H1 (cell line): ENCODE data around the gene SRRM3. TPM values are rescaled to one million over a fixed set of nuclear protein-coding genes. Genes with fewer than 3 reads are reported as not detected.

Experiments
- CTCF ChIA-PET: fragments of 300-600 bp; sonication (Branson Sonifier 250); formaldehyde crosslinking; loops from one replicate; lab custom pipeline; 2021; ENCODE audit not compliant: partially characterized antibody; lab: Charles Lee
- POLR2A ChIA-PET: fragments of 300-600 bp; sonication (Branson Sonifier 250); formaldehyde crosslinking; loops from one replicate; lab custom pipeline; 2021; ENCODE audit warnings: inconsistent platforms; ENCODE audit not compliant: partially characterized antibody; lab: Charles Lee
- DNase-seq, 2 experiments: peaks; one replicate each; pipeline versions ENCODE4 v3.0.0 to v3.0.0-alpha.2; 2010 to 2022; ENCODE audit warnings: low spot score in 2 of 2, low read depth in 1 of 2, mixed read lengths in 1 of 2
- FAIRE-seq: peaks from 2 replicates; lab custom pipeline; 2011; peaks lifted over from hg19 to GRCh38; lab: Jason Lieb, UNC
- H2AFZ ChIP-seq: 2 replicates; pipeline ENCODE4 v1.8.1; 2012; ENCODE audit warnings: low read length, inconsistent platforms
- H2AK5ac ChIP-seq: 2 replicates; pipeline ENCODE4 v1.6.1; 2013; ENCODE audit warnings: low read depth, low read length
- H2BK120ac ChIP-seq: replicated peaks from 2 replicates; pipeline ENCODE3; 2013; ENCODE audit warnings: low read depth, low read length, inconsistent platforms
- H2BK12ac ChIP-seq: 2 replicates; pipeline ENCODE4 v1.6.1; 2013; ENCODE audit warnings: low read depth, low read length
- H2BK15ac ChIP-seq: 2 replicates; pipeline ENCODE4 v1.6.1; 2013; ENCODE audit warnings: low read length
- H2BK20ac ChIP-seq: 2 replicates; pipeline ENCODE4 v1.6.1; 2013; ENCODE audit warnings: low read length
- H2BK5ac ChIP-seq: 2 replicates; pipeline ENCODE4 v1.6.1; 2013; ENCODE audit warnings: low read depth, low read length
- H3K14ac ChIP-seq: 2 replicates; pipeline ENCODE4 v1.6.1; 2013; ENCODE audit warnings: inconsistent platforms; ENCODE audit not compliant: insufficient read length
- H3K18ac ChIP-seq: 2 replicates; pipeline ENCODE4 v1.6.1; 2013; ENCODE audit warnings: low read length; ENCODE audit errors: extremely low read depth
- H3K23ac ChIP-seq: 2 replicates; pipeline ENCODE4 v1.6.1; 2013; ENCODE audit warnings: inconsistent platforms; ENCODE audit not compliant: insufficient read length
- H3K23me2 ChIP-seq: 2 replicates; pipeline ENCODE4 v1.6.1; 2013; ENCODE audit warnings: low read depth, low read length
- H3K27ac ChIP-seq: 2 replicates; pipeline ENCODE4 v1.6.1; 2011; ENCODE audit warnings: low read depth, low read length, inconsistent platforms
- H3K27me3 ChIP-seq, 4 experiments: replicated peaks in 1 of 4; 1 replicate in 1 of 4; 2 replicates in 3 of 4; pipeline versions ENCODE4 v1.6.1 to v1.8.1; 2011 to 2013; ENCODE audit warnings: low read length in 3 of 4, mild to moderate bottlenecking in 3 of 4, inconsistent platforms in 2 of 4, mixed read lengths in 2 of 4, moderate library complexity in 1 of 4; ENCODE audit not compliant: control insufficient read depth in 3 of 4, insufficient read depth in 3 of 4; ENCODE audit errors: extremely low read depth in 1 of 4
- H3K36me3 ChIP-seq, 4 experiments: 2 replicates each; pipeline versions ENCODE4 v1.6.1 to v1.8.1; 2011 to 2013; ENCODE audit warnings: mild to moderate bottlenecking in 4 of 4, low read length in 3 of 4, moderate library complexity in 2 of 4, control low read depth in 1 of 4, inconsistent platforms in 1 of 4; ENCODE audit not compliant: insufficient read depth in 4 of 4, control insufficient read depth in 2 of 4
- H3K4ac ChIP-seq: replicated peaks from 2 replicates; pipeline ENCODE3; 2013; ENCODE audit warnings: low read length, low read depth, mixed read lengths, inconsistent platforms; ENCODE audit not compliant: insufficient read length
- H3K4me1 ChIP-seq, 4 experiments: replicated peaks in 1 of 4; 1 replicate in 1 of 4; 2 replicates in 3 of 4; pipeline versions ENCODE4 v1.6.1 to v1.8.1; 2011 to 2013; ENCODE audit warnings: low read length in 3 of 4, inconsistent platforms in 2 of 4, mixed read lengths in 1 of 4; ENCODE audit not compliant: insufficient read depth in 4 of 4, control insufficient read depth in 3 of 4
- H3K4me2 ChIP-seq, 2 experiments: 2 replicates each; pipeline versions ENCODE4 v1.6.1 to v1.8.1; 2011 to 2013; ENCODE audit warnings: low read depth in 2 of 2, low read length in 2 of 2, control low read depth in 1 of 2, inconsistent platforms in 1 of 2, mild to moderate bottlenecking in 1 of 2; ENCODE audit not compliant: insufficient read depth in 1 of 2
- H3K4me3 ChIP-seq, 4 experiments: fragments of 200-600, 300-600 bp in 1 of 4; sonication (generic), shearing (Covaris generic), sonication (Bioruptor Twin) in 1 of 4; 2 replicates each; pipeline versions ENCODE4 v1.5.1 to v1.8.1; 2011 to 2016; ENCODE audit warnings: low read length in 4 of 4, low read depth in 3 of 4, control low read depth in 2 of 4, inconsistent platforms in 2 of 4, mild to moderate bottlenecking in 2 of 4, mixed read lengths in 1 of 4, moderate library complexity in 1 of 4; ENCODE audit not compliant: insufficient read depth in 2 of 4; ENCODE audit errors: extremely low read depth in 1 of 4
- H3K56ac ChIP-seq: replicated peaks from 2 replicates; pipeline ENCODE3; 2013; ENCODE audit warnings: low read depth, mild to moderate bottlenecking, mixed read lengths, low read length, inconsistent platforms; ENCODE audit not compliant: insufficient read length
- H3K79me1 ChIP-seq: 2 replicates; pipeline ENCODE4 v1.6.1; 2013; ENCODE audit warnings: low read depth, low read length, control low read depth
- H3K79me2 ChIP-seq, 2 experiments: 2 replicates each; pipeline versions ENCODE4 v1.6.1 to v1.8.1; 2012 to 2013; ENCODE audit warnings: low read length in 2 of 2, mild to moderate bottlenecking in 2 of 2, inconsistent platforms in 1 of 2; ENCODE audit not compliant: insufficient read depth in 2 of 2, control insufficient read depth in 1 of 2
- H3K9ac ChIP-seq, 4 experiments: replicated peaks in 1 of 4; 1 replicate in 1 of 4; 2 replicates in 3 of 4; pipeline versions ENCODE4 v1.6.1 to v1.8.1; 2011 to 2013; ENCODE audit warnings: low read depth in 3 of 4, low read length in 3 of 4, control low read depth in 2 of 4, mild to moderate bottlenecking in 2 of 4, moderate library complexity in 2 of 4, inconsistent platforms in 1 of 4; ENCODE audit errors: extremely low read depth in 1 of 4
- H3K9me3 ChIP-seq, 2 experiments: 2 replicates each; pipeline versions ENCODE4 v1.6.1 to v1.8.1; 2012 to 2013; ENCODE audit warnings: mild to moderate bottlenecking in 2 of 2, moderate library complexity in 2 of 2, control low read depth in 1 of 2, inconsistent platforms in 1 of 2, low read depth in 1 of 2, low read length in 1 of 2, mixed read lengths in 1 of 2; ENCODE audit not compliant: insufficient read depth in 2 of 2
- H4K20me1 ChIP-seq, 2 experiments: replicated peaks in 1 of 2; 2 replicates each; pipeline versions ENCODE3 to v1.8.1; 2011 to 2013; ENCODE audit warnings: inconsistent platforms in 2 of 2, low read length in 2 of 2, mild to moderate bottlenecking in 1 of 2; ENCODE audit not compliant: insufficient read depth in 2 of 2, control insufficient read depth in 1 of 2
- H4K5ac ChIP-seq: 2 replicates; pipeline ENCODE4 v1.6.1; 2013; ENCODE audit warnings: low read length, low read depth, mixed read lengths, inconsistent platforms; ENCODE audit not compliant: insufficient read length
- H4K8ac ChIP-seq: 2 replicates; pipeline ENCODE4 v1.8.0; 2013; ENCODE audit warnings: mild to moderate bottlenecking, moderate library complexity, low read length, inconsistent platforms; ENCODE audit not compliant: insufficient read depth; ENCODE audit errors: extremely low read depth
- H4K91ac ChIP-seq: replicated peaks from 2 replicates; pipeline ENCODE3; 2013; ENCODE audit warnings: low read length, mixed read lengths, inconsistent platforms; ENCODE audit not compliant: insufficient read length
- GTF2F1 ChIP-seq: IDR thresholded peaks from 2 replicates; pipeline ENCODE4 v1.6.1; 2012; ENCODE audit warnings: low read depth, low read length, improper control_type of control experiment, borderline replicate concordance
- POLR2AphosphoS5 ChIP-seq: IDR thresholded peaks from 2 replicates; pipeline ENCODE4 v1.6.1; 2011; ENCODE audit warnings: low read depth, low read length
- RFX5 ChIP-seq: IDR thresholded peaks from 2 replicates; pipeline ENCODE4 v1.6.1; 2011; ENCODE audit warnings: low read depth, low read length, improper control_type of control experiment, borderline replicate concordance
- RNF2 ChIP-seq: fragments of 200-900, 300-1000 bp; sonication (generic); IDR thresholded peaks from 2 replicates; pipeline ENCODE4 v1.7.1; 2016; ENCODE audit warnings: borderline replicate concordance, low read depth, mild to moderate bottlenecking, antibody characterized with exemption, low read length; ENCODE audit not compliant: poor library complexity, severe bottlenecking; ENCODE audit errors: missing control alignments
- SIRT6 ChIP-seq: IDR thresholded peaks from one replicate; pipeline ENCODE4 v1.7.1; 2012; ENCODE audit warnings: low read length, inconsistent platforms
- SIX5 ChIP-seq: IDR thresholded peaks from 2 replicates; pipeline ENCODE4 v1.6.1; 2011; ENCODE audit warnings: mild to moderate bottlenecking, low read depth, low read length
- SP2 ChIP-seq: IDR thresholded peaks from 2 replicates; pipeline ENCODE4 v1.6.1; 2012; ENCODE audit warnings: mild to moderate bottlenecking, low read length, inconsistent platforms
- TAF7 ChIP-seq: optimal IDR thresholded peaks from 2 replicates; pipeline ENCODE3; 2011; ENCODE audit warnings: low read depth, mild to moderate bottlenecking, inconsistent platforms, low read length, moderate library complexity, borderline replicate concordance
- WGBS, 2 experiments: shearing (Covaris generic) in 1 of 2; methylation state at CpG; one replicate each; pipeline versions ENCODE4 v1.1.6 to v1.1.7; 2013 to 2015; ENCODE audit warnings: low lambda C conversion rate in 2 of 2, mixed read lengths in 2 of 2, inconsistent platforms in 1 of 2, low coverage in 1 of 2, missing lambda C conversion rate in 1 of 2; ENCODE audit not compliant: insufficient replicate concordance in 2 of 2, insufficient coverage in 1 of 2, insufficient read length in 1 of 2; ENCODE audit errors: extremely low coverage in 1 of 2, missing lambda C conversion rate in 1 of 2; 5-methylcytosine and 5-hydroxymethylcytosine counted together
- polyA plus RNA-seq, 7 experiments: library from polyadenylated mRNA; depleted of rRNA in 3 of 7; stranded (reverse) in 5 of 7; unstranded in 2 of 7; fragments of >200 nt in 5 of 7; fragments of 200-250 nt in 2 of 7; gene quantifications; 1 replicate in 5 of 7; 2 replicates in 1 of 7; 4 replicates in 1 of 7; pipeline versions ENCODE4 v1.2.1 to v1.2.3, GENCODE V29; 2011 to 2013; ENCODE audit warnings: missing spikeins in 2 of 7, mixed read lengths in 2 of 7
- total RNA-seq: library from RNA; stranded (reverse); fragmentation: NEBNext Ultra II Directional; extraction: Animal tissue kit (Norgen Biotek cat#: 25700); gene quantifications from 2 replicates; pipeline ENCODE4 v1.2.1, GENCODE V29; 2021

The SRRM3 gene
- total and polyA plus RNA-seq, 2 of the 8 experiments (the other 6 are each of a cell fraction or from before 2014, with no cell fraction given): 10.4 to 17.4 TPM

- no peak overlapping the region for H2BK12ac ChIP-seq
- CTCF ChIA-PET: interaction anchor here (0.9 to 2.2 kb wide), 7 partner anchors 8 to 152 kb away, joined by 3 to 5 read pairs (median 3); no protein-coding TSS in a partner anchor
- POLR2A ChIA-PET: interaction anchor here (1.8 to 15.6 kb wide), 4 partner anchors 8 to 24 kb away, joined by 9 to 249 read pairs (median 12); partner anchors contain the start of gene YWHAG
- H3K36me3 ChIP-seq: peaks cover 22 to 58% (median 46%) of the 10 kb centered on the region in 4 experiments
- no peak overlapping the region for H2AFZ ChIP-seq
- peaks cover 11 to 87% of the 10 kb centered on the region in 2 experiments for H3K79me2 ChIP-seq
- no peak overlapping the region for H4K91ac ChIP-seq
- H4K20me1 ChIP-seq: peaks cover 40 to 43% of the 10 kb centered on the region in 2 experiments
- no peaks in the 10 kb centered on the region for H3K23me2 ChIP-seq
- no peak overlapping the region for H2BK5ac ChIP-seq
- H2AK5ac ChIP-seq: no peak overlapping the region
- H3K4me3 ChIP-seq: no peak overlapping the region
- H2BK20ac ChIP-seq: no peak overlapping the region
- H4K8ac ChIP-seq: no peak overlapping the region
- no peak overlapping the region for H3K27ac ChIP-seq
- H3K23ac ChIP-seq: no peak overlapping the region
- H2BK15ac ChIP-seq: no peak overlapping the region
- no peak overlapping the region for H3K4me2 ChIP-seq
- no peak overlapping the region for H4K5ac ChIP-seq
- no peak overlapping the region for H3K4ac ChIP-seq
- H3K56ac ChIP-seq: no peak overlapping the region
- peaks cover 0 to 4% (median under 1%) of the 10 kb centered on the region in 4 experiments; a peak in 2 of 7 replicates for H3K4me1 ChIP-seq
- H3K9ac ChIP-seq: no peak overlapping the region; a peak in 1 of 7 replicates
- no peak overlapping the region for H2BK120ac ChIP-seq
- no peak for FAIRE-seq
- no peak overlapping the region for H3K14ac ChIP-seq
- 89% methylated on average over 4 of the region's 4 CpGs; no CpG with 5 or more reads in 1 of the 2 experiments for WGBS, 2 experiments
- H3K9me3 ChIP-seq: no peaks in the 10 kb centered on the region
- no peaks in the 10 kb centered on the region for H3K27me3 ChIP-seq
- H3K79me1 ChIP-seq: peaks cover 7% of the 10 kb centered on the region
- H3K18ac ChIP-seq: no peak overlapping the region
- no peak for DNase-seq
- TF ChIP-seq POLR2AphosphoS5: 0 out of 2 replicates have a peak, but pooled peaks have one; percentile 21
- TF ChIP-seq RNF2: no peak
- no peak for TF ChIP-seq SIX5
- no peak for TF ChIP-seq SP2
- no peak for TF ChIP-seq RFX5
- no peak for TF ChIP-seq TAF7
- TF ChIP-seq GTF2F1: no peak
- no peak for TF ChIP-seq SIRT6
Measured at GRCh38 chr7:76330261-76330660, 128.6 kb downstream of the SRRM3 start.
